Middle frontal gyrus (tissue), 1 donor: ENCODE results near the gene HHATL.

Experiments
- DNase-seq: peaks from one replicate; pipeline ENCODE4 v3.0.0-alpha.2; 2015; ENCODE audit warnings: low spot score; ENCODE audit errors: extremely low spot score

HHATL gene

GRCh38 chr3:42665050-42665878 is 37.3 kb downstream of the HHATL start:
- no peak for DNase-seq

- no peak for DNase-seq
These were observed 38.2 kb downstream of the HHATL start for GRCh38 chr3:42664438-42664803.

GRCh38 chr3:42663581-42664437 is 38.8 kb downstream of the HHATL start:
- no peak for DNase-seq

GRCh38 chr3:42662813-42663535 is 39.6 kb downstream of the HHATL start:
- no peak for DNase-seq

- no peak for DNase-seq
These were observed 40.4 kb downstream of the HHATL start for GRCh38 chr3:42662037-42662812.

GRCh38 chr3:42661593-42662022 is 41.0 kb downstream of the HHATL start:
- DNase-seq: no peak

- no peak for DNase-seq
These were observed 41.7 kb downstream of the HHATL start for GRCh38 chr3:42660898-42661297.

- no peak for DNase-seq
These were observed 42.4 kb downstream of the HHATL start for GRCh38 chr3:42660131-42660715.

GRCh38 chr3:42659451-42660130 is 43.0 kb downstream of the HHATL start:
- DNase-seq: no peak

GRCh38 chr3:42658771-42659390 is 43.7 kb downstream of the HHATL start:
- no peak for DNase-seq

GRCh38 chr3:42658091-42658770 is 44.4 kb downstream of the HHATL start:
- DNase-seq: no peak

- DNase-seq: no peak
These were observed 44.9 kb downstream of the HHATL start for GRCh38 chr3:42657675-42658074.

- no peak for DNase-seq
These were observed 45.7 kb downstream of the HHATL start for GRCh38 chr3:42656680-42657610.

GRCh38 chr3:42655980-42656679 is 46.5 kb downstream of the HHATL start:
- no peak for DNase-seq

- DNase-seq: no peak
These were observed 47.2 kb downstream of the HHATL start for GRCh38 chr3:42655331-42655888.

- DNase-seq: peak; percentile 62
These were observed 48.0 kb downstream of the HHATL start for GRCh38 chr3:42654331-42655201.
